HepG2 (cell line): ENCODE measurements around the gene ZFYVE28. TPM values are rescaled to one million over a fixed set of nuclear protein-coding genes. Genes with fewer than 3 reads are reported as not detected.
A peak's percentile ranks its signal among the peaks of the same experiment; 100 is the strongest.

Experiments
- AKAP8 ChIP-seq: sonication (generic); formaldehyde crosslinking; IDR thresholded peaks from 2 replicates; pipeline ENCODE4 v1.5.1; 2020; ENCODE audit warnings: mild to moderate bottlenecking, missing genetic modification reagents
- CHD2 ChIP-seq: IDR thresholded peaks from 2 replicates; pipeline ENCODE4 v1.6.1; 2011; ENCODE audit warnings: low read depth, low read length, improper control_type of control experiment
- HCFC1 ChIP-seq: fragments of 150-350 bp; IDR thresholded peaks from 2 replicates; pipeline ENCODE4 v1.6.1; 2014; ENCODE audit warnings: low read depth, low read length
- KLF12 ChIP-seq: sonication (generic); formaldehyde crosslinking; IDR thresholded peaks from 2 replicates; pipeline ENCODE4 v1.4.0; 2020; ENCODE audit warnings: missing genetic modification reagents, borderline replicate concordance
- NCOA5 ChIP-seq: sonication (generic); formaldehyde crosslinking; IDR thresholded peaks from 2 replicates; pipeline ENCODE4 v1.4.0; 2020; ENCODE audit warnings: missing genetic modification reagents
- RCOR2 ChIP-seq: IDR thresholded peaks from 2 replicates; pipeline ENCODE4 v1.6.1; 2016; ENCODE audit warnings: missing biosample characterization, missing genetic modification reagents
- RXRA ChIP-seq: sonication (generic); formaldehyde crosslinking; IDR thresholded peaks from 2 replicates; pipeline ENCODE4 v1.5.1; 2020; ENCODE audit warnings: missing genetic modification reagents
- SNAI1 ChIP-seq: sonication (generic); formaldehyde crosslinking; IDR thresholded peaks from 2 replicates; pipeline ENCODE4 v1.5.0; 2020; ENCODE audit warnings: mild to moderate bottlenecking, missing genetic modification reagents, borderline replicate concordance
- THRA ChIP-seq: sonication (generic); formaldehyde crosslinking; IDR thresholded peaks from 2 replicates; pipeline ENCODE4 v1.4.0; 2020; ENCODE audit warnings: missing genetic modification reagents, borderline replicate concordance
- ZHX1 ChIP-seq: sonication (generic); formaldehyde crosslinking; IDR thresholded peaks from 2 replicates; pipeline ENCODE4 v1.8.1; 2022; ENCODE audit warnings: low read depth, mild to moderate bottlenecking, missing genetic modification reagents
- ZNF552 ChIP-seq: sonication (generic); formaldehyde crosslinking; IDR thresholded peaks from 2 replicates; pipeline ENCODE4 v1.9.0; 2022; ENCODE audit warnings: missing genetic modification reagents, mild to moderate bottlenecking, borderline replicate concordance
- ZNF567 ChIP-seq: sonication (generic); formaldehyde crosslinking; IDR thresholded peaks from 2 replicates; pipeline ENCODE4 v1.8.1; 2023; ENCODE audit warnings: mild to moderate bottlenecking, missing genetic modification reagents, borderline replicate concordance
- polyA plus RNA-seq, 8 experiments: library from polyadenylated mRNA; depleted of rRNA in 3 of 8; stranded (reverse) in 7 of 8; unstranded in 1 of 8; fragments of >200 nt; fragmentation: Illumina TruSeq in 4 of 8; extraction: Trizol in 4 of 8; gene quantifications; 2 replicates each; pipeline versions ENCODE4 v1.2.1 to v1.2.3, GENCODE V29; 2011 to 2016; ENCODE audit warnings: low read depth in 4 of 8, missing spikeins in 1 of 8, mixed read lengths in 1 of 8; ENCODE audit not compliant: insufficient read depth in 1 of 8
- total RNA-seq, 5 experiments: library from RNA; depleted of rRNA; stranded (reverse); fragments of >200 nt; fragmentation: Illumina TruSeq; extraction: Trizol; gene quantifications; 2 replicates each; pipeline ENCODE4 v1.2.3, GENCODE V29; 2016; ENCODE audit warnings: low read depth in 1 of 5
- TF ChIP-seq, protein P1 (sequence below): sonication (generic); formaldehyde crosslinking; IDR thresholded peaks from one replicate; pipeline ENCODE4 v1.5.1; 2020; ENCODE audit warnings: mild to moderate bottlenecking, missing genetic modification reagents; ENCODE audit errors: not compliant biosample characterization
- TF ChIP-seq, protein P2 (sequence below): sonication (generic); formaldehyde crosslinking; IDR thresholded peaks from 2 replicates; pipeline ENCODE4 v1.8.0; 2022; ENCODE audit warnings: low read depth, missing genetic modification reagents

ZFYVE28 gene
- total and polyA plus RNA-seq, 2 of the 13 experiments (the other 11 are each of a cell fraction or from before 2014, with no cell fraction given) = 0.12 to 0.22 TPM

- TF ChIP-seq, protein P1, sequence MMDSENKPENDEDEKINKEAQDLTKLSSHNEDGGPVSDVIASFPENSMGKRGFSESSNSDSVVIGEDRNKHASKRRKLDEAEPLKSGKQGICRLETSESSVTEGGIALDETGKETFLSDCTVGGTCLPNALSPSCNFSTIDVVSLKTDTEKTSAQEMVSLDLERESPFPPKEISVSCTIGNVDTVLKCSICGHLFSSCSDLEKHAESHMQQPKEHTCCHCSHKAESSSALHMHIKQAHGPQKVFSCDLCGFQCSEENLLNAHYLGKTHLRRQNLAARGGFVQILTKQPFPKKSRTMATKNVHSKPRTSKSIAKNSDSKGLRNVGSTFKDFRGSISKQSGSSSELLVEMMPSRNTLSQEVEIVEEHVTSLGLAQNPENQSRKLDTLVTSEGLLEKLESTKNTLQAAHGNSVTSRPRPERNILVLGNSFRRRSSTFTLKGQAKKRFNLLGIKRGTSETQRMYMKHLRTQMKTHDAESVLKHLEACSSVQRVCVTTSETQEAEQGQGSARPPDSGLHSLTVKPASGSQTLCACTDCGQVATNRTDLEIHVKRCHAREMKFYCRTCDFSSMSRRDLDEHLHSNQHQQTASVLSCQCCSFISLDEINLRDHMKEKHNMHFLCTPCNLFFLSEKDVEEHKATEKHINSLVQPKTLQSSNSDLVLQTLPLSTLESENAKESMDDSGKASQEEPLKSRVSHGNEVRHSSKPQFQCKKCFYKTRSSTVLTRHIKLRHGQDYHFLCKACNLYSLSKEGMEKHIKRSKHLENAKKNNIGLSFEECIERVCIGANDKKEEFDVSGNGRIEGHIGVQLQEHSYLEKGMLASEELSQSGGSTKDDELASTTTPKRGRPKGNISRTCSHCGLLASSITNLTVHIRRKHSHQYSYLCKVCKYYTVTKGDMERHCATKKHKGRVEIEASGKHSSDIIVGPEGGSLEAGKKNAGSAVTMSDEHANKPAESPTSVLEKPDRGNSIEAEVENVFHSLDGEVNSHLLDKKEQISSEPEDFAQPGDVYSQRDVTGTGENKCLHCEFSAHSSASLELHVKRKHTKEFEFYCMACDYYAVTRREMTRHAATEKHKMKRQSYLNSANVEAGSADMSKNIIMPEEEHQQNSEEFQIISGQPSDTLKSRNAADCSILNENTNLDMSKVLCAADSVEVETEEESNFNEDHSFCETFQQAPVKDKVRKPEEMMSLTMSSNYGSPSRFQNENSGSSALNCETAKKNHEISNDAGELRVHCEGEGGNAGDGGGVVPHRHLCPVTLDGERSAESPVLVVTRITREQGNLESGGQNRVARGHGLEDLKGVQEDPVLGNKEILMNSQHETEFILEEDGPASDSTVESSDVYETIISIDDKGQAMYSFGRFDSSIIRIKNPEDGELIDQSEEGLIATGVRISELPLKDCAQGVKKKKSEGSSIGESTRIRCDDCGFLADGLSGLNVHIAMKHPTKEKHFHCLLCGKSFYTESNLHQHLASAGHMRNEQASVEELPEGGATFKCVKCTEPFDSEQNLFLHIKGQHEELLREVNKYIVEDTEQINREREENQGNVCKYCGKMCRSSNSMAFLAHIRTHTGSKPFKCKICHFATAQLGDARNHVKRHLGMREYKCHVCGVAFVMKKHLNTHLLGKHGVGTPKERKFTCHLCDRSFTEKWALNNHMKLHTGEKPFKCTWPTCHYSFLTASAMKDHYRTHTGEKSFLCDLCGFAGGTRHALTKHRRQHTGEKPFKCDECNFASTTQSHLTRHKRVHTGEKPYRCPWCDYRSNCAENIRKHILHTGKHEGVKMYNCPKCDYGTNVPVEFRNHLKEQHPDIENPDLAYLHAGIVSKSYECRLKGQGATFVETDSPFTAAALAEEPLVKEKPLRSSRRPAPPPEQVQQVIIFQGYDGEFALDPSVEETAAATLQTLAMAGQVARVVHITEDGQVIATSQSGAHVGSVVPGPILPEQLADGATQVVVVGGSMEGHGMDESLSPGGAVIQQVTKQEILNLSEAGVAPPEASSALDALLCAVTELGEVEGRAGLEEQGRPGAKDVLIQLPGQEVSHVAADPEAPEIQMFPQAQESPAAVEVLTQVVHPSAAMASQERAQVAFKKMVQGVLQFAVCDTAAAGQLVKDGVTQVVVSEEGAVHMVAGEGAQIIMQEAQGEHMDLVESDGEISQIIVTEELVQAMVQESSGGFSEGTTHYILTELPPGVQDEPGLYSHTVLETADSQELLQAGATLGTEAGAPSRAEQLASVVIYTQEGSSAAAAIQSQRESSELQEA = peak; percentile 34
- TF ChIP-seq RCOR2 (CRISPR knock-in tag) = no peak
- TF ChIP-seq NCOA5 (CRISPR knock-in tag) = no peak
- TF ChIP-seq ZHX1 = peak; percentile 84; the same call in 1 of the 2 replicates
- TF ChIP-seq HCFC1 = no peak
- TF ChIP-seq CHD2 = no peak
- TF ChIP-seq, protein P2, sequence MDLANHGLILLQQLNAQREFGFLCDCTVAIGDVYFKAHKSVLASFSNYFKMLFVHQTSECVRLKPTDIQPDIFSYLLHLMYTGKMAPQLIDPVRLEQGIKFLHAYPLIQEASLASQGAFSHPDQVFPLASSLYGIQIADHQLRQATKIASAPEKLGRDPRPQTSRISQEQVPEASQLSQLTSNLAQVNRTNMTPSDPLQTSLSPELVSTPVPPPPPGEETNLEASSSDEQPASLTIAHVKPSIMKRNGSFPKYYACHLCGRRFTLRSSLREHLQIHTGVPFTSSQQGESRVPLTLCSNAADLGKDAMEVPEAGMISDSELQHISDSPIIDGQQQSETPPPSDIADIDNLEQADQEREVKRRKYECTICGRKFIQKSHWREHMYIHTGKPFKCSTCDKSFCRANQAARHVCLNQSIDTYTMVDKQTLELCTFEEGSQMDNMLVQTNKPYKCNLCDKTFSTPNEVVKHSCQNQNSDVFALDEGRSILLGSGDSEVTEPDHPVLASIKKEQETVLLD (CRISPR knock-in tag) = peak; percentile 58; the same call in 1 of the 2 replicates
- no peak for TF ChIP-seq THRA (CRISPR knock-in tag)
- peak; percentile 65; the same call in 1 of the 2 replicates for TF ChIP-seq KLF12 (CRISPR knock-in tag)
- no peak for TF ChIP-seq RXRA (CRISPR knock-in tag)
- no peak for TF ChIP-seq ZNF552 (CRISPR knock-in tag)
- TF ChIP-seq ZNF567 (CRISPR knock-in tag) = no peak
- TF ChIP-seq SNAI1 (CRISPR knock-in tag) = no peak
- peak; percentile 65; the same call in 1 of the 2 replicates for TF ChIP-seq AKAP8 (CRISPR knock-in tag)
Measured at GRCh38 chr4:2462218-2462991, 44.0 kb upstream of the ZFYVE28 start (continued).
